NAMALWA (cell line): ENCODE results near the gene TRAF4.
"Not testable (repeated sequence)": the region's sequence is repeated elsewhere in the genome, so short reads cannot be mapped to it uniquely, and the experiment has no call there.

ENCODE experiments used
- DNase-seq: peaks from one replicate; pipeline ENCODE4 v3.0.0-alpha.2; 2015; ENCODE audit warnings: low spot score

TRAF4 gene

GRCh38 chr17:28714281-28714680 lies 29.5 kb upstream of the TRAF4 start:
- DNase-seq, result no peak

GRCh38 chr17:28715217-28715616 lies 28.6 kb upstream of the TRAF4 start:
- no peak for DNase-seq

GRCh38 chr17:28716740-28717577 lies 26.9 kb upstream of the TRAF4 start:
- no peak for DNase-seq

- no peak for DNase-seq
These were observed 26.1 kb upstream of the TRAF4 start, which contains the start of gene RAB34 for GRCh38 chr17:28717578-28718332. Gene RAB34 (minus strand): TSS chr17:28717868. CDS start chr17:28717266, 602 bp downstream.

GRCh38 chr17:28718333-28719020 lies 25.3 kb upstream of the TRAF4 start:
- no peak for DNase-seq

GRCh38 chr17:28719021-28719433 lies 24.8 kb upstream of the TRAF4 start:
- no peak for DNase-seq

GRCh38 chr17:28720247-28720996 lies 23.4 kb upstream of the TRAF4 start:
- DNase-seq, result peak; percentile 66

GRCh38 chr17:28720997-28721329 lies 22.8 kb upstream of the TRAF4 start:
- not testable (repeated sequence) for DNase-seq

GRCh38 chr17:28722417-28723158 lies 21.2 kb upstream of the TRAF4 start:
- no peak for DNase-seq

- peak; percentile 25 for DNase-seq
These were observed 20.5 kb upstream of the TRAF4 start for GRCh38 chr17:28723159-28723835.

GRCh38 chr17:28723836-28724499 lies 19.8 kb upstream of the TRAF4 start:
- peak; percentile 48 for DNase-seq

- peak; percentile 66 for DNase-seq
These were observed 19.2 kb upstream of the TRAF4 start for GRCh38 chr17:28724500-28725165.

- peak; percentile 88 for DNase-seq
These were observed 18.6 kb upstream of the TRAF4 start for GRCh38 chr17:28725166-28725659.

GRCh38 chr17:28725660-28726225 lies 18.1 kb upstream of the TRAF4 start:
- DNase-seq, result peak; percentile 87

GRCh38 chr17:28726226-28726626 lies 17.6 kb upstream of the TRAF4 start, which contains the start of gene TLCD1:
Gene TLCD1 (minus strand): TSS chr17:28726233. CDS start chr17:28726097, 136 bp downstream.
- DNase-seq, result peak; percentile 87

- DNase-seq, result peak; percentile 96
These were observed 17.0 kb upstream of the TRAF4 start for GRCh38 chr17:28726627-28727491.

GRCh38 chr17:28728364-28729200 lies 15.2 kb upstream of the TRAF4 start, which contains the start of gene NEK8:
Gene NEK8 (plus strand): TSS chr17:28728788. CDS start chr17:28728814, 26 bp downstream.
- peak; percentile 96 for DNase-seq
